H7 (cell line): ENCODE measurements around the gene NECTIN2. TPM values are rescaled to one million over a fixed set of nuclear protein-coding genes. Genes with fewer than 3 reads are reported as not detected.
A peak's percentile ranks its signal among the peaks of the same experiment; 100 is the strongest.

ENCODE experiments used
- DNase-seq: peaks from one replicate; pipeline ENCODE4 v3.0.0; 2012
- H3K27me3 ChIP-seq: 2 replicates; pipeline ENCODE4 v1.6.0; 2011; ENCODE audit warnings: mild to moderate bottlenecking, low read length; ENCODE audit not compliant: control insufficient read depth, insufficient read depth
- H3K36me3 ChIP-seq: replicated peaks from 2 replicates; pipeline ENCODE4 v1.5.1; 2011; ENCODE audit warnings: low read length; ENCODE audit not compliant: control insufficient read depth, insufficient read depth
- H3K4me3 ChIP-seq: 2 replicates; pipeline ENCODE4 v1.5.1; 2011; ENCODE audit warnings: low read depth, mild to moderate bottlenecking, control low read depth, low read length, moderate library complexity; ENCODE audit not compliant: insufficient read depth
- total RNA-seq: library from RNA; depleted of rRNA; stranded (reverse); fragments of >200 nt; shearing (Covaris generic); gene quantifications from 2 replicates; pipeline ENCODE4 v1.2.3, GENCODE V29; 2014

The NECTIN2 gene
- total RNA-seq, 1 experiment from 2014 or later: 207 TPM

DNA sequence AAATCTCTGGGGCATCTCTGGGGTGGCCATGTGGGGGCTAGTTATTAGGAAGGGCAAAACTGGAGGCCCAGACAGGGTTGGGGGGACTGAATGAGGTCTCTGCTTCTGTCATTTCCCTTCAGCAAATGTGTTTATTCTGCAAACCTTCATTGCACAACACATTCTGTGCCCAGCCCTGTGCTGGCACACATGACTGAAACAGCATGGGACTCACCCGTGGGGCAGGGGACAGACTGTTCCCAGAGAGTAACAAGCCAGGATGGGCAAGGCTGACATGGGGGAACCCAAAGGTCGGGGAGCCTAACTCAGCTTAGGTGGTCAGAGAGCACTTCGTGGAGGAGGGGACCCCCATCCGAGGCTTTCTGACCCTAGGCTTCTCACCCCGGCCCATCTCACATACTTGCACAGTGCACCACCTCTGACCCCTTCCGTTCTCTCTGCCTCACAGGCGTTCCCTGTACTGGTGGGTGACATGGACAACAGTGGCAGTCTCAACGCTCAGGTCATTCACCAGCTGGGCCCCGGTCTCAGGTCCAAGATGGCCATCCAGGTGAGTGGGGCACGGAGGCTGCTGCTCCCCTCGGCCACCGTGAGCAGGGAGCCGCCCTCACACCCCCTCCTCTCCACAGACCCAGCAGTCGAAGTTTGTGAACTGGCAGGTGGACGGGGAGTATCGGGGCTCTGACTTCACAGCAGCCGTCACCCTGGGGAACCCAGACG lies 47.4 kb downstream of the NECTIN2 start:
- no peak for DNase-seq
- no peak overlapping the region for H3K4me3 ChIP-seq
- H3K27me3 ChIP-seq: no peaks in the 10 kb centered on the region
- peaks cover 44% of the 10 kb centered on the region for H3K36me3 ChIP-seq

DNA sequence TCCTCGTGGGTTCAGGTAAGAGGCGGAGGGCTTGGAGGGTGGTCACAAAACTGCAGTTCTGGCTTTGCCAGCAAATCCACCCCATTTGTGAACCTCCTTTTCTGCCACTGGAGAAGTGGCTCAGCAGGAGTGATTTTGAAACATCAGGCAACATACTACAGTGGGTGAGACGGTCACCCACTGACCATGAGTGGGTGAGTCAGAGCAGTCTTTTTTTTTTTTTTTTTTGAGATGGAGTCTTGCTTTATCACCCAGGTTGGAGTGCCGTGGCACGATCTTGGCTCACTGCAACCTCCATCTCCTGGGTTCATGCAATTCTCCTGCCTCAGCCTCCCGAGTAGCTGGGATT lies 47.9 kb downstream of the NECTIN2 start:
- no peak for DNase-seq
- no peaks in the 10 kb centered on the region for H3K27me3 ChIP-seq
- peaks cover 44% of the 10 kb centered on the region for H3K36me3 ChIP-seq
- H3K4me3 ChIP-seq: no peak overlapping the region

DNA sequence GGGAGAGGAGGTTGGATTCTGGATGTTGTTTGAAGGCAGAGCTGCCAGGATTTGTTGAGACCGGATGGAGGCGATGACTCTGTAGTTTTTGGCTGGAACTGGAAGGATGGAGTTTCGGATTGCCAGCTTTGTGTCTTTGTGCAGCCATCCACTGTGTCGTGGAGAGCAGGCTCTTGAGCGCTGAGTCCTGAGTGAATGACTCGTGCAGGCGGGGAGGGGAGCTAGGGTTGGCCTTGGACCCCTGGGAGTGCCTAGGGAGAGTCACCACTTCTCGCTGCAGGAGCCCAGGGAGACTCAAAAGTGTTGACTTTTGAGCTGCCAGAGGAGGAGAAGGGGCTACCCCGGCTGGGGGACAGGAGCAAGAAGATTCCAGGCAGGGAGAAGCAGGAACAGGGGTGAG lies 48.8 kb downstream of the NECTIN2 start:
- H3K4me3 ChIP-seq: no peak overlapping the region
- no peaks in the 10 kb centered on the region for H3K27me3 ChIP-seq
- DNase-seq: peak; percentile 33
- H3K36me3 ChIP-seq: peaks cover 46% of the 10 kb centered on the region

DNA sequence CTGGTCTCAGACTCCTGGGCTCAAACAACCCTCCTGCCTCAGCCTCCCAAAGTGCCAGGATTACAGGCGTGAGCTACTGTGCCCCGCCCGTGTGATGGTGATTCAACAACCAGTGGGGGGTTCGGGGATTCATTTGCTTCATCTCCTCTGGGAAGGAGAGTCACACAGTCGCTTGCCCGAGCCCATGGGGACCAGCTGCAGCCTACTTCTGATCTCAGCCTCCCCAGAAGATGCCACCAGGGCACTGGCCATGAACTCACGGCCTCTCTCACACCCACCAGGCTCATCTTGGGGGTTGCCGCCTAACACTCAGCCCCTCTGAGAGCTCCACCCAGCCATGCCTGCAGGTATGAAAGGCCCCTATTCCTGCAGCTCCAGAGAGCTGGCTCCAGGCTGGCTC lies 51.7 kb downstream of the NECTIN2 start:
- Histone ChIP-seq H3K4me3 (no peak overlapping the region), H3K36me3 (peaks cover 59% of the 10 kb centered on the region)
- DNase-seq: peak; percentile 26

DNA sequence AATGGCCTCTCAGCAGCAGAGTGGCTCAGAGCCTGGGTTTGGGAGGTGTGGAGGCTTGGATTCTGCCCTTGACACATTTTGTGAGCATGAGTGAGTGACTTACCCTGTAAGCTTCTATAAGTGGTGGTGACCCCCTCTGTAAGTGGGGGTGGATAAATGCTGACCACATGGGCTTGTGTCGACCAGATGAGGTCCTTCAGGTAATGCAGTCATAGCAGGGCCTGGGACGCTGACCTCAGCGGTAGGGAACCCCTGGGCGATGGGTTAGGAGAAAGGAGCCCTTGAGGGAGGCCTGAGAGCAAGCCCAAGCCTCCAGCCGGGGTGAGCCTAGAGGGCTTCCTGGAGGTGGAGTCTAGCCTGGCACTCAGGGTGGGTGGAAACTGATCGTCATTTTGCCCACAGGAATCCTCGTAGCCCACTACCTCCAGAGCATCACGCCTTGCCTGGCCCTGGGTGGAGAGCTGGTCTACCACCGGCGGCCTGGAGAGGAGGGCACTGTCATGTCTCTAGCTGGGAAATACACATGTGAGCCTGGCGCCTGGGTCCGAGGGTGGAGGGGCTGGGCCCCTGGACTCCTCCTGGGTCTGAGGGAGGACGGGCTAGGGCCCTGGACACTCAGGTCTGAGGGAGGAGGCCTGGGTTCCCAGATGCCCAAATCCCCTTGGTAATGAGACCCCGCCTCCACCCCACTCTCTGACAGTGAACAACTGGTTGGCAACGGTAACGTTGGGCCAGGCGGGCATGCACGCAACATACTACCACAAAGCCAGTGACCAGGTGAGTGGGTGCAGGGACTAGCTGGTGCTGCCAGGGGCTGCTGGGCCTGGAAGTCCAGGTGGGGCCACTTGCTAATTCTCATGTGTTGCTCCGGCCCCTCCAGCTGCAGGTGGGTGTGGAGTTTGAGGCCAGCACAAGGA lies 54.5 kb downstream of the NECTIN2 start:
- DNase-seq: peak; percentile 34
- H3K4me3 ChIP-seq: no peak overlapping the region
- H3K36me3 ChIP-seq: peaks cover 41% of the 10 kb centered on the region
- H3K27me3 ChIP-seq: no peaks in the 10 kb centered on the region

More for the DNA sequence above, 51.7 kb downstream of the NECTIN2 start:
- no peaks in the 10 kb centered on the region for H3K27me3 ChIP-seq

DNA sequence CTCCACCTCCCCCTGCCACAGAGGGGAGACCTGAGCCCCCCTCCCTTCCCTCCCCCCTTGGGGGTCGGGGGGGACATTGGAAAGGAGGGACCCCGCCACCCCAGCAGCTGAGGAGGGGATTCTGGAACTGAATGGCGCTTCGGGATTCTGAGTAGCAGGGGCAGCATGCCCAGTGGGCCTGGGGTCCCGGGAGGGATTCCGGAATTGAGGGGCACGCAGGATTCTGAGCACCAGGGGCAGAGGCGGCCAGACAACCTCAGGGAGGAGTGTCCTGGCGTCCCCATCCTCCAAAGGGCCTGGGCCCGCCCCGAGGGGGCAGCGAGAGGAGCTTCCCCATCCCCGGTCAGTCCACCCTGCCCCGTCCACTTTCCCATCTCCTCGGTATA lies 57.1 kb downstream of the NECTIN2 start:
- H3K27me3 ChIP-seq: no peaks in the 10 kb centered on the region
- no peak overlapping the region for H3K4me3 ChIP-seq
- peaks cover 34% of the 10 kb centered on the region for H3K36me3 ChIP-seq
- peak; percentile 48 for DNase-seq

DNA sequence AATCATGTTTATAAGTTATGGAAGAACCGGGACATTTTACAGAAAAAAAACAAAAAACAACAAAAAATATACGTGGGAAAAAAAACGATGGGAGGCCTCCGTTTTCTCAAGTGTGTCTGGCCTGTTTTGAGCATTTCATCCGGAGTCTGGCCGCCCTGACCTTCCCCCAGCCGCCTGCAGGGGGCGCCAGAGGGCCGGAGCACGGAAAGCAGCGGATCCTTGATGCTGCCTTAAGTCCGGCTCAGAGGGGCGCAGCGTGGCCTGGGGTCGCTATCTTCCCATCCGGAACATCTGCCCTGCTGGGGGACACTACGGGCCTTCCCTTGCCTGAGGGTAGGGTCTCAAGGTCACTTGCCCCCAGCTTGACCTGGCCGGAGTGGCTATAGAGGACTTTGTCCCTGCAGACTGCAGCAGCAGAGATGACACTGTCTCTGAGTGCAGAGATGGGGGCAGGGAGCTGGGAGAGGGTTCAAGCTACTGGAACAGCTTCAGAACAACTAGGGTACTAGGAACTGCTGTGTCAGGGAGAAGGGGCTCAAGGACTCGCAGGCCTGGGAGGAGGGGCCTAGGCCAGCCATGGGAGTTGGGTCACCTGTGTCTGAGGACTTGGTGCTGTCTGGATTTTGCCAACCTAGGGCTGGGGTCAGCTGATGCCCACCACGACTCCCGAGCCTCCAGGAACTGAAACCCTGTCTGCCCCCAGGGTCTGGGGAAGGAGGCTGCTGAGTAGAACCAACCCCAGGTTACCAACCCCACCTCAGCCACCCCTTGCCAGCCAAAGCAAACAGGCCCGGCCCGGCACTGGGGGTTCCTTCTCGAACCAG lies 57.7 kb downstream of the NECTIN2 start:
- peak; percentile 94 for DNase-seq
- H3K27me3 ChIP-seq: no peaks in the 10 kb centered on the region
- H3K36me3 ChIP-seq: peaks cover 34% of the 10 kb centered on the region
- H3K4me3 ChIP-seq: no peak overlapping the region

DNA sequence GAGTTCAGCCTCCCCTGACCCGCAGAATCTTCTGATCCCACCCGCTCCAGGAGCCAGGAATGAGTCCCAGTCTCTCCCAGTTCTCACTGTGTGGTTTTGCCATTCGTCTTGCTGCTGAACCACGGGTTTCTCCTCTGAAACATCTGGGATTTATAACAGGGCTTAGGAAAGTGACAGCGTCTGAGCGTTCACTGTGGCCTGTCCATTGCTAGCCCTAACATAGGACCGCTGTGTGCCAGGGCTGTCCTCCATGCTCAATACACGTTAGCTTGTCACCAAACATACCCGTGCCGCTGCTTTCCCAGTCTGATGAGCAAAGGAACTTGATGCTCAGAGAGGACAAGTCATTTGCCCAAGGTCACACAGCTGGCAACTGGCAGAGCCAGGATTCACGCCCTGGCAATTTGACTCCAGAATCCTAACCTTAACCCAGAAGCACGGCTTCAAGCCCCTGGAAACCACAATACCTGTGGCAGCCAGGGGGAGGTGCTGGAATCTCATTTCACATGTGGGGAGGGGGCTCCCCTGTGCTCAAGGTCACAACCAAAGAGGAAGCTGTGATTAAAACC lies 58.4 kb downstream of the NECTIN2 start:
- Histone ChIP-seq H3K27me3 (no peaks in the 10 kb centered on the region), H3K36me3 (peaks cover 34% of the 10 kb centered on the region), H3K4me3 (no peak overlapping the region)
- DNase-seq: peak; percentile 72

DNA sequence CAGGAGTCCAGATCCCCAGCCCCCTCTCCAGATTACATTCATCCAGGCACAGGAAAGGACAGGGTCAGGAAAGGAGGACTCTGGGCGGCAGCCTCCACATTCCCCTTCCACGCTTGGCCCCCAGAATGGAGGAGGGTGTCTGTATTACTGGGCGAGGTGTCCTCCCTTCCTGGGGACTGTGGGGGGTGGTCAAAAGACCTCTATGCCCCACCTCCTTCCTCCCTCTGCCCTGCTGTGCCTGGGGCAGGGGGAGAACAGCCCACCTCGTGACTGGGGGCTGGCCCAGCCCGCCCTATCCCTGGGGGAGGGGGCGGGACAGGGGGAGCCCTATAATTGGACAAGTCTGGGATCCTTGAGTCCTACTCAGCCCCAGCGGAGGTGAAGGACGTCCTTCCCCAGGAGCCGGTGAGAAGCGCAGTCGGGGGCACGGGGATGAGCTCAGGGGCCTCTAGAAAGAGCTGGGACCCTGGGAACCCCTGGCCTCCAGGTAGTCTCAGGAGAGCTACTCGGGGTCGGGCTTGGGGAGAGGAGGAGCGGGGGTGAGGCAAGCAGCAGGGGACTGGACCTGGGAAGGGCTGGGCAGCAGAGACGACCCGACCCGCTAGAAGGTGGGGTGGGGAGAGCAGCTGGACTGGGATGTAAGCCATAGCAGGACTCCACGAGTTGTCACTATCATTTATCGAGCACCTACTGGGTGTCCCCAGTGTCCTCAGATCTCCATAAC lies 59.5 kb downstream of the NECTIN2 start, which contains the start of gene APOE:
Gene APOE (plus strand): TSS at position 360 of the 724 bp plus-strand sequence. CDS start 829 bp downstream, outside the sequence.
- peak; percentile 95 for DNase-seq
- H3K36me3 ChIP-seq: peaks cover 24% of the 10 kb centered on the region

DNA sequence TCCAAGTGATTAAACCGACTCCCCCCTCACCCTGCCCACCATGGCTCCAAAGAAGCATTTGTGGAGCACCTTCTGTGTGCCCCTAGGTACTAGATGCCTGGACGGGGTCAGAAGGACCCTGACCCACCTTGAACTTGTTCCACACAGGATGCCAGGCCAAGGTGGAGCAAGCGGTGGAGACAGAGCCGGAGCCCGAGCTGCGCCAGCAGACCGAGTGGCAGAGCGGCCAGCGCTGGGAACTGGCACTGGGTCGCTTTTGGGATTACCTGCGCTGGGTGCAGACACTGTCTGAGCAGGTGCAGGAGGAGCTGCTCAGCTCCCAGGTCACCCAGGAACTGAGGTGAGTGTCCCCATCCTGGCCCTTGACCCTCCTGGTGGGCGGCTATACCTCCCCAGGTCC lies 61.5 kb downstream of the NECTIN2 start:
- DNase-seq: peak; percentile 17
- no peaks in the 10 kb centered on the region for H3K27me3 ChIP-seq
- H3K4me3 ChIP-seq: no peak overlapping the region
- H3K36me3 ChIP-seq: peaks cover 15% of the 10 kb centered on the region

More for the DNA sequence above, 59.5 kb downstream of the NECTIN2 start, which contains the start of gene APOE:
- peak within 1 kb of the TSS; percentile 97 for H3K4me3 ChIP-seq
- H3K27me3 ChIP-seq: no peaks in the 10 kb centered on the region

DNA sequence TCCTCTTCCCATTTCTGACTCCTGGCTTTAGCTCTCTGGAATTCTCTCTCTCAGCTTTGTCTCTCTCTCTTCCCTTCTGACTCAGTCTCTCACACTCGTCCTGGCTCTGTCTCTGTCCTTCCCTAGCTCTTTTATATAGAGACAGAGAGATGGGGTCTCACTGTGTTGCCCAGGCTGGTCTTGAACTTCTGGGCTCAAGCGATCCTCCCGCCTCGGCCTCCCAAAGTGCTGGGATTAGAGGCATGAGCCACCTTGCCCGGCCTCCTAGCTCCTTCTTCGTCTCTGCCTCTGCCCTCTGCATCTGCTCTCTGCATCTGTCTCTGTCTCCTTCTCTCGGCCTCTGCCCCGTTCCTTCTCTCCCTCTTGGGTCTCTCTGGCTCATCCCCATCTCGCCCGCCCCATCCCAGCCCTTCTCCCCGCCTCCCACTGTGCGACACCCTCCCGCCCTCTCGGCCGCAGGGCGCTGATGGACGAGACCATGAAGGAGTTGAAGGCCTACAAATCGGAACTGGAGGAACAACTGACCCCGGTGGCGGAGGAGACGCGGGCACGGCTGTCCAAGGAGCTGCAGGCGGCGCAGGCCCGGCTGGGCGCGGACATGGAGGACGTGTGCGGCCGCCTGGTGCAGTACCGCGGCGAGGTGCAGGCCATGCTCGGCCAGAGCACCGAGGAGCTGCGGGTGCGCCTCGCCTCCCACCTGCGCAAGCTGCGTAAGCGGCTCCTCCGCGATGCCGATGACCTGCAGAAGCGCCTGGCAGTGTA lies 62.2 kb downstream of the NECTIN2 start:
- DNase-seq: peak; percentile 53
- peaks cover 12% of the 10 kb centered on the region for H3K36me3 ChIP-seq
- H3K27me3 ChIP-seq: no peaks in the 10 kb centered on the region
- H3K4me3 ChIP-seq: no peak overlapping the region

DNA sequence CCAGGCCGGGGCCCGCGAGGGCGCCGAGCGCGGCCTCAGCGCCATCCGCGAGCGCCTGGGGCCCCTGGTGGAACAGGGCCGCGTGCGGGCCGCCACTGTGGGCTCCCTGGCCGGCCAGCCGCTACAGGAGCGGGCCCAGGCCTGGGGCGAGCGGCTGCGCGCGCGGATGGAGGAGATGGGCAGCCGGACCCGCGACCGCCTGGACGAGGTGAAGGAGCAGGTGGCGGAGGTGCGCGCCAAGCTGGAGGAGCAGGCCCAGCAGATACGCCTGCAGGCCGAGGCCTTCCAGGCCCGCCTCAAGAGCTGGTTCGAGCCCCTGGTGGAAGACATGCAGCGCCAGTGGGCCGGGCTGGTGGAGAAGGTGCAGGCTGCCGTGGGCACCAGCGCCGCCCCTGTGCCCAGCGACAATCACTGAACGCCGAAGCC lies 62.8 kb downstream of the NECTIN2 start:
- Histone ChIP-seq H3K36me3 (peaks cover 12% of the 10 kb centered on the region), H3K27me3 (no peaks in the 10 kb centered on the region), H3K4me3 (no peak overlapping the region)
- DNase-seq: peak; percentile 55

DNA sequence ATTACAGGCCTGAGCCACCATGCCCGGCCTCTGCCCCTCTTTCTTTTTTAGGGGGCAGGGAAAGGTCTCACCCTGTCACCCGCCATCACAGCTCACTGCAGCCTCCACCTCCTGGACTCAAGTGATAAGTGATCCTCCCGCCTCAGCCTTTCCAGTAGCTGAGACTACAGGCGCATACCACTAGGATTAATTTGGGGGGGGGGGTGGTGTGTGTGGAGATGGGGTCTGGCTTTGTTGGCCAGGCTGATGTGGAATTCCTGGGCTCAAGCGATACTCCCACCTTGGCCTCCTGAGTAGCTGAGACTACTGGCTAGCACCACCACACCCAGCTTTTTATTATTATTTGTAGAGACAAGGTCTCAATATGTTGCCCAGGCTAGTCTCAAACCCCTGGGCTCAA lies 63.7 kb downstream of the NECTIN2 start:
- H3K36me3 ChIP-seq: peaks cover 12% of the 10 kb centered on the region

More for the DNA sequence above, 63.7 kb downstream of the NECTIN2 start:
- H3K27me3 ChIP-seq: no peaks in the 10 kb centered on the region
- DNase-seq: peak; percentile 13
- no peak overlapping the region for H3K4me3 ChIP-seq
